WTC11 (cell line): Measurements from ENCODE around the gene TDRD1. TPM values are rescaled to one million over a fixed set of nuclear protein-coding genes. Genes with fewer than 3 reads are reported as not detected.

ENCODE experiments used
- ATF1 ChIP-seq: sonication (generic); formaldehyde crosslinking; IDR thresholded peaks from 2 replicates; pipeline ENCODE4 v1.8.1; 2023; ENCODE audit warnings: mild to moderate bottlenecking, moderate library complexity, missing genetic modification reagents
- FOXP1 ChIP-seq: sonication (generic); formaldehyde crosslinking; IDR thresholded peaks from 2 replicates; pipeline ENCODE4 v1.8.0; 2022; ENCODE audit warnings: missing genetic modification reagents, mild to moderate bottlenecking, moderate library complexity, borderline replicate concordance
- GTF2I ChIP-seq: fragments of 250-450 bp; sonication (Bioruptor Pico); conservative IDR thresholded peaks from 2 replicates; pipeline ENCODE4 v1.4.0; 2021; ENCODE audit warnings: mild to moderate bottlenecking
- HMGA2 ChIP-seq: fragments of 250-450 bp; sonication (Bioruptor Pico); IDR thresholded peaks from 2 replicates; pipeline ENCODE4 v1.4.0; 2021; ENCODE audit warnings: mild to moderate bottlenecking, moderate library complexity
- JAZF1 ChIP-seq: fragments of 250-450 bp; sonication (Bioruptor Pico); IDR thresholded peaks from 2 replicates; pipeline ENCODE4 v1.9.0; 2021; ENCODE audit warnings: moderate library complexity, mild to moderate bottlenecking, inconsistent platforms
- KAT7 ChIP-seq: sonication (generic); formaldehyde crosslinking; IDR thresholded peaks from 2 replicates; pipeline ENCODE4 v1.8.1; 2023; ENCODE audit warnings: missing genetic modification reagents, mild to moderate bottlenecking, borderline replicate concordance
- NFE2L1 ChIP-seq: sonication (generic); formaldehyde crosslinking; IDR thresholded peaks from 2 replicates; pipeline ENCODE4 v1.8.1; 2023; ENCODE audit warnings: missing genetic modification reagents
- NFYB ChIP-seq: sonication (generic); formaldehyde crosslinking; conservative IDR thresholded peaks from 2 replicates; pipeline ENCODE4 v1.8.0; 2022; ENCODE audit warnings: low read depth, missing genetic modification reagents
- NR2C2 ChIP-seq: sonication (generic); formaldehyde crosslinking; IDR thresholded peaks from 2 replicates; pipeline ENCODE4 v1.8.0; 2022; ENCODE audit warnings: mild to moderate bottlenecking, missing genetic modification reagents
- RELA ChIP-seq: sonication (generic); formaldehyde crosslinking; IDR thresholded peaks from 2 replicates; pipeline ENCODE4 v1.8.1; 2022; ENCODE audit warnings: missing genetic modification reagents, mild to moderate bottlenecking, borderline replicate concordance
- SMAD3 ChIP-seq: sonication (generic); formaldehyde crosslinking; IDR thresholded peaks from 2 replicates; pipeline ENCODE4 v1.8.0; 2022; ENCODE audit warnings: missing genetic modification reagents, mild to moderate bottlenecking, borderline replicate concordance
- SP1 ChIP-seq: sonication (generic); formaldehyde crosslinking; conservative IDR thresholded peaks from 2 replicates; pipeline ENCODE4 v1.8.1; 2022; ENCODE audit warnings: missing genetic modification reagents
- ZNF671 ChIP-seq: fragments of 250-450 bp; sonication (Bioruptor Pico); IDR thresholded peaks from 2 replicates; pipeline ENCODE4 v1.8.0; 2021; ENCODE audit warnings: mild to moderate bottlenecking
- total RNA-seq: library from RNA; stranded (reverse); gene quantifications from 3 replicates; pipeline ENCODE4 v1.2.3, GENCODE V29; 2021
- TF ChIP-seq, protein P1 (sequence below): fragments of 250-450 bp; sonication (Bioruptor Pico); IDR thresholded peaks from 2 replicates; pipeline ENCODE4 v1.9.0; 2021; ENCODE audit warnings: moderate library complexity, mild to moderate bottlenecking, inconsistent platforms, borderline replicate concordance
- TF ChIP-seq, protein P2 (sequence below): fragments of 250-450 bp; sonication (Bioruptor Pico); IDR thresholded peaks from 2 replicates; pipeline ENCODE4 v1.8.0; 2021; ENCODE audit warnings: mild to moderate bottlenecking
- TF ChIP-seq, protein P3 (sequence below): sonication (generic); formaldehyde crosslinking; IDR thresholded peaks from 2 replicates; pipeline ENCODE4 v1.8.1; 2023; ENCODE audit warnings: mild to moderate bottlenecking, missing genetic modification reagents, borderline replicate concordance
- TF ChIP-seq, protein P4 (sequence below): sonication (generic); formaldehyde crosslinking; IDR thresholded peaks from 2 replicates; pipeline ENCODE4 v1.8.0; 2023; ENCODE audit warnings: missing genetic modification reagents, mild to moderate bottlenecking, borderline replicate concordance
- TF ChIP-seq, protein P5 (sequence below): sonication (generic); formaldehyde crosslinking; IDR thresholded peaks from 2 replicates; pipeline ENCODE4 v1.8.0; 2023; ENCODE audit warnings: mild to moderate bottlenecking, missing genetic modification reagents
- TF ChIP-seq, protein P6 (sequence below): sonication (generic); formaldehyde crosslinking; IDR thresholded peaks from 2 replicates; pipeline ENCODE4 v1.8.0; 2022; ENCODE audit warnings: mild to moderate bottlenecking, missing genetic modification reagents
- TF ChIP-seq, protein P7 (sequence below): sonication (generic); formaldehyde crosslinking; IDR thresholded peaks from 2 replicates; pipeline ENCODE4 v1.8.1; 2022; ENCODE audit warnings: low read depth, missing genetic modification reagents, borderline replicate concordance
- TF ChIP-seq, protein P8 (sequence below): sonication (generic); formaldehyde crosslinking; IDR thresholded peaks from 2 replicates; pipeline ENCODE4 v1.8.1; 2023; ENCODE audit warnings: mild to moderate bottlenecking, missing genetic modification reagents, moderate library complexity

The TDRD1 gene
- total RNA-seq, 1 experiment from 2014 or later: 0.70 TPM

DNA sequence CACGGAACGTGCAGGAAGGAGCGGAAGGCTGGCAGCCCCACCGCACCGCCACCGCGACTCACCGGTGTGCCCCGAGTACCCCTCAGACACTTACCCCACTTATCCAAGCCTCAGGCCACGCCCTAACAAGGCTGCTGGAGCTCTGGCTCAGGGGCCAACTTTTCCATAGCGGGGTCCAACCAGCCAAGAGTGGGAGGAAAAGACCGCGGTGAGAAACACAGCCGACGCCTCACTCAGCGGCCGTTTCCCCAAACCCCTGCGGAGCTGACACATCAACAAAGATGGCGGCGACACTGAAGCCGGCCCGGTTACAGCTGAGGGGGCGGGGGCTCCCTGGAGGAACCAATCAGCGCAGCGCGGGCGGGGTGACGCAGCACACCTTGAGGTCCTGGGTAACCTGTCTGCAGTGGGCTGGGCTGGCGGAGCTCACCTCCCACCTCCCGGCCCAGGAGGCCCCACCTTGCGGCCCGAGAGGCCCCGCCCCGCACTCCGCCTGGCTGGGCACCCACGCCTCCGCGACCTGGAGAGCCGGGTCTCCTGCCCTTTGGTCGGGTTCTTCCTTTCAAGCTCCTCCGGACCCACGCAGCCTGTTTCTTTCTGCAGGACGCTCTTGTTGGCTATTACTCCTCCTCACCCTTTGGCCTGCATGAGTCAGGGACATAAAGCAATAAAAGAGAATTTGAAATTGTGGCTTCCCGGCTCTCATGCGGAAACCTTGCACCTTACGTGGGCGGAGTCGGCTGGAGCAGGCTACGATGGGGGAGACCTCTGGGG is 5.0 kb upstream of the TDRD1 start, which contains the start of gene CCDC186 (continued):
- TF ChIP-seq, protein P1, sequence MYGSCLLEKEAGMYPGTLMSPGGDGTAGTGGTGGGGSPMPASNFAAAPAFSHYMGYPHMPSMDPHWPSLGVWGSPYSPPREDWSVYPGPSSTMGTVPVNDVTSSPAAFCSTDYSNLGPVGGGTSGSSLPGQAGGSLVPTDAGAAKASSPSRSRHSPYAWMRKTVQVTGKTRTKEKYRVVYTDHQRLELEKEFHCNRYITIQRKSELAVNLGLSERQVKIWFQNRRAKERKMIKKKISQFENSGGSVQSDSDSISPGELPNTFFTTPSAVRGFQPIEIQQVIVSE (CRISPR knock-in tag): no peak
- no peak for TF ChIP-seq JAZF1 (CRISPR knock-in tag)
- TF ChIP-seq, protein P2, sequence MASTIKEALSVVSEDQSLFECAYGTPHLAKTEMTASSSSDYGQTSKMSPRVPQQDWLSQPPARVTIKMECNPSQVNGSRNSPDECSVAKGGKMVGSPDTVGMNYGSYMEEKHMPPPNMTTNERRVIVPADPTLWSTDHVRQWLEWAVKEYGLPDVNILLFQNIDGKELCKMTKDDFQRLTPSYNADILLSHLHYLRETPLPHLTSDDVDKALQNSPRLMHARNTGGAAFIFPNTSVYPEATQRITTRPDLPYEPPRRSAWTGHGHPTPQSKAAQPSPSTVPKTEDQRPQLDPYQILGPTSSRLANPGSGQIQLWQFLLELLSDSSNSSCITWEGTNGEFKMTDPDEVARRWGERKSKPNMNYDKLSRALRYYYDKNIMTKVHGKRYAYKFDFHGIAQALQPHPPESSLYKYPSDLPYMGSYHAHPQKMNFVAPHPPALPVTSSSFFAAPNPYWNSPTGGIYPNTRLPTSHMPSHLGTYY (CRISPR knock-in tag): no peak
- TF ChIP-seq, protein P3, sequence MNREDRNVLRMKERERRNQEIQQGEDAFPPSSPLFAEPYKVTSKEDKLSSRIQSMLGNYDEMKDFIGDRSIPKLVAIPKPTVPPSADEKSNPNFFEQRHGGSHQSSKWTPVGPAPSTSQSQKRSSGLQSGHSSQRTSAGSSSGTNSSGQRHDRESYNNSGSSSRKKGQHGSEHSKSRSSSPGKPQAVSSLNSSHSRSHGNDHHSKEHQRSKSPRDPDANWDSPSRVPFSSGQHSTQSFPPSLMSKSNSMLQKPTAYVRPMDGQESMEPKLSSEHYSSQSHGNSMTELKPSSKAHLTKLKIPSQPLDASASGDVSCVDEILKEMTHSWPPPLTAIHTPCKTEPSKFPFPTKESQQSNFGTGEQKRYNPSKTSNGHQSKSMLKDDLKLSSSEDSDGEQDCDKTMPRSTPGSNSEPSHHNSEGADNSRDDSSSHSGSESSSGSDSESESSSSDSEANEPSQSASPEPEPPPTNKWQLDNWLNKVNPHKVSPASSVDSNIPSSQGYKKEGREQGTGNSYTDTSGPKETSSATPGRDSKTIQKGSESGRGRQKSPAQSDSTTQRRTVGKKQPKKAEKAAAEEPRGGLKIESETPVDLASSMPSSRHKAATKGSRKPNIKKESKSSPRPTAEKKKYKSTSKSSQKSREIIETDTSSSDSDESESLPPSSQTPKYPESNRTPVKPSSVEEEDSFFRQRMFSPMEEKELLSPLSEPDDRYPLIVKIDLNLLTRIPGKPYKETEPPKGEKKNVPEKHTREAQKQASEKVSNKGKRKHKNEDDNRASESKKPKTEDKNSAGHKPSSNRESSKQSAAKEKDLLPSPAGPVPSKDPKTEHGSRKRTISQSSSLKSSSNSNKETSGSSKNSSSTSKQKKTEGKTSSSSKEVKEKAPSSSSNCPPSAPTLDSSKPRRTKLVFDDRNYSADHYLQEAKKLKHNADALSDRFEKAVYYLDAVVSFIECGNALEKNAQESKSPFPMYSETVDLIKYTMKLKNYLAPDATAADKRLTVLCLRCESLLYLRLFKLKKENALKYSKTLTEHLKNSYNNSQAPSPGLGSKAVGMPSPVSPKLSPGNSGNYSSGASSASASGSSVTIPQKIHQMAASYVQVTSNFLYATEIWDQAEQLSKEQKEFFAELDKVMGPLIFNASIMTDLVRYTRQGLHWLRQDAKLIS: peak; percentile 49; the same call in 1 of the 2 replicates
- no peak for TF ChIP-seq SMAD3
- no peak for TF ChIP-seq KAT7 (CRISPR knock-in tag)
- no peak for TF ChIP-seq ATF1 (CRISPR knock-in tag)
- peak; percentile 72; the same call in 1 of the 2 replicates for TF ChIP-seq FOXP1
- no peak for TF ChIP-seq ZNF671 (CRISPR knock-in tag)
- no peak for TF ChIP-seq NFE2L1 (CRISPR knock-in tag)
- TF ChIP-seq SP1: peak; percentile 84
- TF ChIP-seq HMGA2 (CRISPR knock-in tag): no peak
- TF ChIP-seq, protein P4, sequence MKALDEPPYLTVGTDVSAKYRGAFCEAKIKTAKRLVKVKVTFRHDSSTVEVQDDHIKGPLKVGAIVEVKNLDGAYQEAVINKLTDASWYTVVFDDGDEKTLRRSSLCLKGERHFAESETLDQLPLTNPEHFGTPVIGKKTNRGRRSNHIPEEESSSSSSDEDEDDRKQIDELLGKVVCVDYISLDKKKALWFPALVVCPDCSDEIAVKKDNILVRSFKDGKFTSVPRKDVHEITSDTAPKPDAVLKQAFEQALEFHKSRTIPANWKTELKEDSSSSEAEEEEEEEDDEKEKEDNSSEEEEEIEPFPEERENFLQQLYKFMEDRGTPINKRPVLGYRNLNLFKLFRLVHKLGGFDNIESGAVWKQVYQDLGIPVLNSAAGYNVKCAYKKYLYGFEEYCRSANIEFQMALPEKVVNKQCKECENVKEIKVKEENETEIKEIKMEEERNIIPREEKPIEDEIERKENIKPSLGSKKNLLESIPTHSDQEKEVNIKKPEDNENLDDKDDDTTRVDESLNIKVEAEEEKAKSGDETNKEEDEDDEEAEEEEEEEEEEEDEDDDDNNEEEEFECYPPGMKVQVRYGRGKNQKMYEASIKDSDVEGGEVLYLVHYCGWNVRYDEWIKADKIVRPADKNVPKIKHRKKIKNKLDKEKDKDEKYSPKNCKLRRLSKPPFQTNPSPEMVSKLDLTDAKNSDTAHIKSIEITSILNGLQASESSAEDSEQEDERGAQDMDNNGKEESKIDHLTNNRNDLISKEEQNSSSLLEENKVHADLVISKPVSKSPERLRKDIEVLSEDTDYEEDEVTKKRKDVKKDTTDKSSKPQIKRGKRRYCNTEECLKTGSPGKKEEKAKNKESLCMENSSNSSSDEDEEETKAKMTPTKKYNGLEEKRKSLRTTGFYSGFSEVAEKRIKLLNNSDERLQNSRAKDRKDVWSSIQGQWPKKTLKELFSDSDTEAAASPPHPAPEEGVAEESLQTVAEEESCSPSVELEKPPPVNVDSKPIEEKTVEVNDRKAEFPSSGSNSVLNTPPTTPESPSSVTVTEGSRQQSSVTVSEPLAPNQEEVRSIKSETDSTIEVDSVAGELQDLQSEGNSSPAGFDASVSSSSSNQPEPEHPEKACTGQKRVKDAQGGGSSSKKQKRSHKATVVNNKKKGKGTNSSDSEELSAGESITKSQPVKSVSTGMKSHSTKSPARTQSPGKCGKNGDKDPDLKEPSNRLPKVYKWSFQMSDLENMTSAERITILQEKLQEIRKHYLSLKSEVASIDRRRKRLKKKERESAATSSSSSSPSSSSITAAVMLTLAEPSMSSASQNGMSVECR (CRISPR knock-in tag): peak; percentile 81; the same call in 1 of the 2 replicates
- TF ChIP-seq, protein P5, sequence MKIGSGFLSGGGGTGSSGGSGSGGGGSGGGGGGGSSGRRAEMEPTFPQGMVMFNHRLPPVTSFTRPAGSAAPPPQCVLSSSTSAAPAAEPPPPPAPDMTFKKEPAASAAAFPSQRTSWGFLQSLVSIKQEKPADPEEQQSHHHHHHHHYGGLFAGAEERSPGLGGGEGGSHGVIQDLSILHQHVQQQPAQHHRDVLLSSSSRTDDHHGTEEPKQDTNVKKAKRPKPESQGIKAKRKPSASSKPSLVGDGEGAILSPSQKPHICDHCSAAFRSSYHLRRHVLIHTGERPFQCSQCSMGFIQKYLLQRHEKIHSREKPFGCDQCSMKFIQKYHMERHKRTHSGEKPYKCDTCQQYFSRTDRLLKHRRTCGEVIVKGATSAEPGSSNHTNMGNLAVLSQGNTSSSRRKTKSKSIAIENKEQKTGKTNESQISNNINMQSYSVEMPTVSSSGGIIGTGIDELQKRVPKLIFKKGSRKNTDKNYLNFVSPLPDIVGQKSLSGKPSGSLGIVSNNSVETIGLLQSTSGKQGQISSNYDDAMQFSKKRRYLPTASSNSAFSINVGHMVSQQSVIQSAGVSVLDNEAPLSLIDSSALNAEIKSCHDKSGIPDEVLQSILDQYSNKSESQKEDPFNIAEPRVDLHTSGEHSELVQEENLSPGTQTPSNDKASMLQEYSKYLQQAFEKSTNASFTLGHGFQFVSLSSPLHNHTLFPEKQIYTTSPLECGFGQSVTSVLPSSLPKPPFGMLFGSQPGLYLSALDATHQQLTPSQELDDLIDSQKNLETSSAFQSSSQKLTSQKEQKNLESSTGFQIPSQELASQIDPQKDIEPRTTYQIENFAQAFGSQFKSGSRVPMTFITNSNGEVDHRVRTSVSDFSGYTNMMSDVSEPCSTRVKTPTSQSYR (CRISPR knock-in tag): no peak
- TF ChIP-seq NFYB: peak; percentile 87
- TF ChIP-seq, protein P6, sequence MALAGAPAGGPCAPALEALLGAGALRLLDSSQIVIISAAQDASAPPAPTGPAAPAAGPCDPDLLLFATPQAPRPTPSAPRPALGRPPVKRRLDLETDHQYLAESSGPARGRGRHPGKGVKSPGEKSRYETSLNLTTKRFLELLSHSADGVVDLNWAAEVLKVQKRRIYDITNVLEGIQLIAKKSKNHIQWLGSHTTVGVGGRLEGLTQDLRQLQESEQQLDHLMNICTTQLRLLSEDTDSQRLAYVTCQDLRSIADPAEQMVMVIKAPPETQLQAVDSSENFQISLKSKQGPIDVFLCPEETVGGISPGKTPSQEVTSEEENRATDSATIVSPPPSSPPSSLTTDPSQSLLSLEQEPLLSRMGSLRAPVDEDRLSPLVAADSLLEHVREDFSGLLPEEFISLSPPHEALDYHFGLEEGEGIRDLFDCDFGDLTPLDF (CRISPR knock-in tag): 0 out of 2 replicates have a peak, but pooled peaks have one; percentile 40
- TF ChIP-seq, protein P7, sequence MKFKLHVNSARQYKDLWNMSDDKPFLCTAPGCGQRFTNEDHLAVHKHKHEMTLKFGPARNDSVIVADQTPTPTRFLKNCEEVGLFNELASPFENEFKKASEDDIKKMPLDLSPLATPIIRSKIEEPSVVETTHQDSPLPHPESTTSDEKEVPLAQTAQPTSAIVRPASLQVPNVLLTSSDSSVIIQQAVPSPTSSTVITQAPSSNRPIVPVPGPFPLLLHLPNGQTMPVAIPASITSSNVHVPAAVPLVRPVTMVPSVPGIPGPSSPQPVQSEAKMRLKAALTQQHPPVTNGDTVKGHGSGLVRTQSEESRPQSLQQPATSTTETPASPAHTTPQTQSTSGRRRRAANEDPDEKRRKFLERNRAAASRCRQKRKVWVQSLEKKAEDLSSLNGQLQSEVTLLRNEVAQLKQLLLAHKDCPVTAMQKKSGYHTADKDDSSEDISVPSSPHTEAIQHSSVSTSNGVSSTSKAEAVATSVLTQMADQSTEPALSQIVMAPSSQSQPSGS (CRISPR knock-in tag): no peak
- no peak for TF ChIP-seq GTF2I (CRISPR knock-in tag)
- TF ChIP-seq NR2C2: no peak
- TF ChIP-seq, protein P8, sequence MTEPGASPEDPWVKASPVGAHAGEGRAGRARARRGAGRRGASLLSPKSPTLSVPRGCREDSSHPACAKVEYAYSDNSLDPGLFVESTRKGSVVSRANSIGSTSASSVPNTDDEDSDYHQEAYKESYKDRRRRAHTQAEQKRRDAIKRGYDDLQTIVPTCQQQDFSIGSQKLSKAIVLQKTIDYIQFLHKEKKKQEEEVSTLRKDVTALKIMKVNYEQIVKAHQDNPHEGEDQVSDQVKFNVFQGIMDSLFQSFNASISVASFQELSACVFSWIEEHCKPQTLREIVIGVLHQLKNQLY (CRISPR knock-in tag): no peak
- peak; percentile 76; the same call in 1 of the 2 replicates for TF ChIP-seq RELA (CRISPR knock-in tag)
